ENCODE data around the gene PACS1.

DNA sequence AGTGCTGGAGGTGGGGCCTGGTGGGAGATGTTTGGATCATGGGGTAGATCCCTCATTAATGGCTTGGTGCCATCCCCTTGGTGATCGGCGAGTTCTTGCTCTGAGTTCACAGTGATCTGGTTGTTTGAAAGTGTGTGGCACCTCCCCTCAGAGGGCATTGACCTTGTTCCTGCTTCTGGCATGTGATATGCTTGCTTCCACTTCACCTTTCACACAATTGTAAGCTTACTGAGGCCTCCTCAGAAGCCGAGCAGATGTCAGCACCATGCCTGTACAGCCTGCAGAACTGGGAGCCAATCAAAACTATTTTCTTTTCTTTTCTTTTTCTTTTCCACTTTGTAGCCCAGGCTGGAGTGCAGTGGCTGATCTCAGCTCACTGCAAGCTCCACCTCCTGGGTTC, 32.7 kb upstream of the PACS1 start:
- TF ChIP-seq, protein P1, sequence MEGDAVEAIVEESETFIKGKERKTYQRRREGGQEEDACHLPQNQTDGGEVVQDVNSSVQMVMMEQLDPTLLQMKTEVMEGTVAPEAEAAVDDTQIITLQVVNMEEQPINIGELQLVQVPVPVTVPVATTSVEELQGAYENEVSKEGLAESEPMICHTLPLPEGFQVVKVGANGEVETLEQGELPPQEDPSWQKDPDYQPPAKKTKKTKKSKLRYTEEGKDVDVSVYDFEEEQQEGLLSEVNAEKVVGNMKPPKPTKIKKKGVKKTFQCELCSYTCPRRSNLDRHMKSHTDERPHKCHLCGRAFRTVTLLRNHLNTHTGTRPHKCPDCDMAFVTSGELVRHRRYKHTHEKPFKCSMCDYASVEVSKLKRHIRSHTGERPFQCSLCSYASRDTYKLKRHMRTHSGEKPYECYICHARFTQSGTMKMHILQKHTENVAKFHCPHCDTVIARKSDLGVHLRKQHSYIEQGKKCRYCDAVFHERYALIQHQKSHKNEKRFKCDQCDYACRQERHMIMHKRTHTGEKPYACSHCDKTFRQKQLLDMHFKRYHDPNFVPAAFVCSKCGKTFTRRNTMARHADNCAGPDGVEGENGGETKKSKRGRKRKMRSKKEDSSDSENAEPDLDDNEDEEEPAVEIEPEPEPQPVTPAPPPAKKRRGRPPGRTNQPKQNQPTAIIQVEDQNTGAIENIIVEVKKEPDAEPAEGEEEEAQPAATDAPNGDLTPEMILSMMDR (IDR thresholded peaks at IDR 0.05; ENCODE audit: low read length), result no peak
- TF ChIP-seq EZH2phosphoT487 (IDR thresholded peaks at IDR 0.05; ENCODE audit: low read length), result no peak
- no peak for TF ChIP-seq EZH2 (optimal IDR thresholded peaks at IDR 0.05; ENCODE audit: low read depth, low read length)

All from MM.1S (cell line).